HG03139 (cell line): ENCODE data around the gene DENND4A.
A peak's percentile ranks its signal among the peaks of the same experiment; 100 is the strongest.

Source experiments
- ATAC-seq: cut with Tn5 transposase; IDR thresholded peaks from one replicate; pipeline ENCODE4 v1.9.1; 2021; ENCODE audit not compliant: unreplicated experiment

The DENND4A gene

GRCh38 chr15:65792138-65792987, at the start of gene DENND4A:
TSS of gene DENND4A (minus strand) at chr15:65792293. CDS start at chr15:65756450, 35,843 bp downstream.
- ATAC-seq: peak; percentile 77

DNA sequence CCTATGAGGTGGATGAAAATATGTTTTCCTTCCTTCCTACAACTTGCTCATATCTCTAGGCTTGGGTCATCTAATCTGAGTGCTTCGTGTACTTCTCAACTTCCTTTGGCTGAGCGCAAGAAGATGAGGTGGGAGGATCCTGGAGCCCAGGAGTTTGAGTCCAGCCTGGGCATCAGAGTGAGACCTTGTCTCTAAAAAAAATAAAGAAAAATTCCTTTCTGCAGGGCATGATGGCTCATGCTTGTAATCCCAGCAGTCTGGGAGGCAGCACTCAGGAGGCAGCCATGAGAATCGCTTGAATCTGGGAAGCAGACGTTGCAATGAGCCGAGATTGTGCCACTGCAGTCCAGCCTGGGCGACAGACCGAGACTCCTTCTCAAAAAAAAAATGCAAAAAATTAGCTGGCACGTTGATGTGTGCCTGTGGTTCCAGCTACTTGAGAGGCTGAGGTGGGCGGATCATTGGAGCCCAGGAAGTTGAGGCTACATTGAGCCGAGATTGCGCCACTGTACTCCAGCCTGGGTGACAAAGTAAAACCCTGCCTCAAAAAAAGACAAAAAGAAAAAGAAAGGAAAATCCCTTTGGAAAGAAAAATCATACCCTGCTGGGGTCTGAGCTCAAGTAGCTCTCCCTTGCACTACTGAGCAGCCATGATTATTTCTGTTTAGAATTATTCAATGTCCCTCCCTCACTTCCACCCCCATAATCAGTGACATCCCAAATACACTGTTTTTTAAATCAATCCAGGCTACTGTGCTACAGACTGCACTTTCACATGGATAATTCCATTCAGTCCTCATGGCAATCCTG, 49.2 kb upstream of the DENND4A start:
- ATAC-seq: no peak

DNA sequence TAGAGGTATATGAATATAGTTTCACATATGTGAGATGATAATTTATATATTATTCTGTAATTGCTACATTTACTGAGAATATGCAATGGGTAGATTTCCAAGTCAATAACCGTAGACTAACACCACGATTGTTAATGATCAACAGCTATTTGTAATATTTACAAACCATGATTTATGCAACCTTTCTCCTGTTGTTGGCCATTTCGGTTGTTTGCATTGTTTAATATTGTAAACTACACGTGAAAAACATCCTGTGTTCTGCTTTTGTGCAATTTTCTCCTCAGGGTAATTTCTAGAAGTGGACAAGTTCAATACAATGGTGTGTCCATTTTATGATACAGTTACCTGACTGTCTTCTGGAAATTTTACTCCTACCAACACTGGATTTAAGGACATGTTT, 47.9 kb upstream of the DENND4A start:
- ATAC-seq: no peak

DNA sequence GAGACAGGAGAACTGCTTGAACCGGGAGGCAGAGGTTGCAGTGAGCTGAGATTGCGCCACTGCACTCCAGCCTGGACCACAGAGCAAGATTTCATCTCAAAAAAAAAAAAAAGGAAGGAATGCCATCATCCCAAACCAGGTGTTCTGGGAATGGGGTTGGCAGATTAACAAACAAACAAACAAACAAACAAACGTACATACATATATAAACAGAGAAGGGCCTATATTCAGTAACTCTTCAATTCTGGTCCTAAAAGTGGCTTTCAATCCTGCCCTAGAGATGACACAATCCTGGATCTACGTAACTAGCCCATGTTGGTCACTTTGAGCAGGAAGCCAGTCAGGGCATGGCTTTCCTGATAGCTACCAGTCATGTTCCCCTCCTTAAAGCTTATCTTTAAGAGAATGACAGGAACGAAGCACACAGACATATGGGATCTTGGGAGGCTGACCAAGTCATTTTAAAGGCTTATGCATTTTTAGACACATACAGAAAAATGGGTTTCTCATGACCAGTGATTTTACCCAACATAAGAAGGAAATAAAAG, 47.3 kb upstream of the DENND4A start:
- ATAC-seq: no peak

DNA sequence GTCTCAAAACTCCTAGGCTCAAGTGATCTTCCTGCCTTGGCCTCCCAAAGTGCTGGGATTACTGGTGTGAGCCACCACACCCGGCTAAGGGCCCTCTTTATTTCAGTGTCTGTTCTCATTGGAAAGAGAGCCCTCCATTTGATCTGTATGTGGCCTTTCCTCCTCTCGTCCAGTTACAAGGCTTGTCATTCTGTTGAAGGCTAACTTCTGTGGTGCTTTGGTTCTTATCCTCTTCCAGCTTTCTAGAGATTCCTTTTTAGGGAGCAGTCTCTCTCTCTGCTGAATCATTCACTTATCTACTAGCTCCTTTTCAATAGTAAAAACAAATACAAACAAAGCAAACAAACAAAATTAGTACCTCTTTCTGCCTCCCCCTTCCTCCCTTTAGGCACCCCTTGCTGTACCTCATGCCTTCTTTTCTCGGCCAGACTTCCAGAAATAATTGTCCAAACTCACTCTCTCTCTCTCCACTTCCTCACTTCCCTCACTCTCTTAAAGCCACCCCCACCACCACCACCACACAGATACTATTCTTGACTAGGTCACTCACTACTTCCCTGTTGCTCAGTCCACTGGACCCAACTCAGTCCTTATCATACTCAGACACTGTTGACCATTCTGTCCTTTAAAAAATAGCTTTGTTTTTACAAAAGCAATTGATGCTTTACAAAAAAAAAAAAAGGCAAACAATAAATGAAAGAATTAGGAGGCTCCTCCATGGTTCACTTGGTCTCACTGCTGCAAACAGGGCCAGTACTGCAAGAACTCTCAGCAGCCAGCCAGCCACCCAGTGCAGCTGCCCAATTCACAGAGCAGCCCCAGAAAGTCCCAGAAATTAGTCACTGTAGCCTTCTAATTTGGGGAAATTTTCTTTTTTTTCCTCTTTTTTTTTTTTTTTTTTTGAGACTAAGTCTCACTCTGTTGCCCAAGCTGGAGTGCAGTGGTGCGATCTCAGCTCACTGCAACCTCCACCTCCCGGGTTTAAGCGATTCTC, 45.5 kb upstream of the DENND4A start:
- no peak for ATAC-seq

GRCh38 chr15:65836665-65837064, 44.6 kb upstream of the DENND4A start:
- ATAC-seq: no peak

DNA sequence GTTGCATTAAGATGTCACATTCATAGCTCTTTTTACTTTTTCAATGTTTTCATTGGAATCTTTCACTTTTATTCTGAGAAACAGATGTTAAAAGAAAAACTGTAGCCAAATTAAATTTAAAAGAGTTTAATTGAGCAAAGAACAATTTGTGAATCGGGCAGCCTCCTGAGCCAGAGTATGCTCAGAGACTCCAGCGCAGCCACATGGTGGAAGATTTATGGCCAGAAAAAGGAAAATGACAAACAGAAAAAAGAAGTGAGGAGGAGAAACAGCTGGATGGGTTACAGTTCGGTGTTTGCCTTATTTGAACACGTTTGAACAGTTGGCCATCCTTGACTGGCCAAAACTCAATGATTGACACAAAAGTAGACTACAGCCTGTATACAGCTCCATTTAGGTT, 43.4 kb upstream of the DENND4A start:
- no peak for ATAC-seq

DNA sequence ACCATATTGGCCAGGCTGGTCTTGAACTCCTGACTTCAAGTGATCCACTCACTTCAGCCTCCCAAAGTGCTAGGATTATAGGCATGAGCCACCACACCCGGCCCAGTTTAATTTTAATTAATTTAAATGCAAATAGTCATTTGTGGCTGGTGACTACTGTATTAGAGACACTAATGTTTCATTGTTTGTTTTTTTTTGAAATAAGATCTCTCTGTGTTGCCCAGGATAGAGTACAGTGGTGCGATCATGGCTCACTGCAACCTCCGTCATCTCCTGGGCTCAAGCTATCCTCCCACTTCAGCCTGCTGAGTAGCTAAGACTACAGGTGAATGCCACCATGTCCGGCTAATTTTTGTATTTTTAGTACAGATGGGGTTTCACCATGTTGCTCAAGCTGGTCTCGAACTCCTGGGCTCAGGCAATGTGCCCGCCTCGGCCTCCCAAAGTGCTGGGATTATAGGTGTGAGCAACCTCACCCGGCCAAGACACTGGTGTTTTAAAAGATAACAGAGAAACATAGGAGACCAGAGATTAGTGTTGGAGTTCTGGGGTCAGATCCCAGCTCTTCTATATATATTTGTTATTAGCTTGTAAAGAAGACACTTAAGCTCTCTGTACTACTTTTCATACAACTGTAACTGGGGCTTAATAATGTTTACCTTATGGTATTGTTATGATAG, 42.6 kb upstream of the DENND4A start:
- ATAC-seq: no peak

- ATAC-seq: no peak
Measured at GRCh38 chr15:65833501-65834205, 41.6 kb upstream of the DENND4A start.

GRCh38 chr15:65832549-65833364, 40.7 kb upstream of the DENND4A start:
- ATAC-seq: no peak

GRCh38 chr15:65829130-65829764, 37.2 kb upstream of the DENND4A start:
- no peak for ATAC-seq

DNA sequence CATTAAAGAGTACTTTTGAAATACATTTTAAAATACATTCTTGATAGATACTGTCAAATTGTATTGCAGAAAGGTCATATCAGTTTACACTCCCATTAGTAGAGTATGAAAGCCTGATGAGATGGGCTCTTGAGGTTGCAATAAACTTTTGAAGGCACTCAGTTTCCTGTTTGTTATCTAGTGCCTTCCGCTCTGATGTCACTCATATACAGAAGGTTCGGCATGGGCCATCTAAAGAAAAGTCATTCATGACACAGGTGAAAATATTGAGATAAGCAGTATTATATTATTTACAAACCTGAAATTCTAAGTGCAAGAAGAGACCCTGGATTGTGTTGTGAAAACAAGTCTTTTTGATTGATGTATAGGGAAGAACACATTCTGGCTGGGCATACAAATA, 36.5 kb upstream of the DENND4A start:
- ATAC-seq: no peak

DNA sequence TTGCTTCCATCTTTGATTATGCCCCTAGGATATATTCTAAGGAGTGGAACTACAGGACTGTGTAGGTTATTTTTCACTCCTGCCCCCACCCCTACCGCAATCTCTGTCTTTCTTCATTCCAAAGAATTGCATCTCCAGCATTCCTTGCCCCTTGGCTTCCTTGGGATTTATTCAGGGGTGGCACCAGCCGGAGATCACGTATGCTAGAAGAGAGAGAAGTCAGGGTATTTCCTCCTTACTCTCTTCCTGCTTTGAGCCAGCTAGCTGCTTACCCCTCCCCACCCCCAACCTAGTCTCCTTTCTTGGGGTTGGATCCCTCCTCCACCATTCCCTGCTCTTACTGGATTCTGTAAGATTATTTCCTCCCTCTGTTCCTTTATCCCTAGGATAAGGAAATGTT, 35.0 kb upstream of the DENND4A start:
- ATAC-seq: no peak

GRCh38 chr15:65824941-65825544, 33.0 kb upstream of the DENND4A start:
- ATAC-seq: no peak

GRCh38 chr15:65824031-65824743, 32.1 kb upstream of the DENND4A start:
- no peak for ATAC-seq

DNA sequence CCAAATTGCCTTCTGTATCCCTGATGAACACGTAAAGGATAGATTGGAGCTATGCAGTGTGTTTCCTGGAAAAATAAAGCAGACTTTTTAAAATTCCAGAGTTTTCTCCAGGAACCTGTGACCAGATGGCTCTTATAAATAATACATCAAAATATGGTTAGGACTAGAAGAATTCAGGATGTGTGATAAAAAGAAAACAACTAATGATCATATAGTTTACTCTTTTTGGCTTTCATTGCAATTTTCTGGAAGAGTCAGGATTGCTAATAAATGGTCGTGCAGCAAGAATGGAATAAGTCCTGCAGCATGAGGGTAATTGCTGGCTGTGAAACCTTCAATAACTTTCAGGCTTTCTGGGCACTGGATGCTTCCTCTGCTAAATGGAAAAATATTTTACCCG, 30.2 kb upstream of the DENND4A start:
- no peak for ATAC-seq

DNA sequence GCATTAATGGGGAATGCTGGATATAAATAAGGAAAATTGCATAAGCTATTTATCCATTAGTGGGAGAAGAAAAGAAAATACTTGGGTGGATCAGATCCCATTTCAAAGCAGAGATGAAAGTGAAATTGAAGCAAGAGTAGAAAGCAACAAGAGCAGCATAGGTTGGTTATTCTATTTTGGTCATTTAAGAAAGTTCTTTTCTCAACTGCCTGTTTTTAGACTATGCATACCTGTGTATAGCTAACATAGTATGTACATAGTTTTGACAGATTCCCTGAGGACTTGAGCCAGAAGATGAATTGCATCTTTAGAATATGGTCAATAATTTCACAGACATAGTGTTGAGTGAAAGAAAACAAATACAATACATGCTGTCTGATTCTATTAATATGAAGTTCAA, 29.0 kb upstream of the DENND4A start:
- ATAC-seq: no peak
